ENCODE data around the gene ANKRD53.
A peak's percentile ranks its signal among the peaks of the same experiment; 100 is the strongest.

ANKRD53 gene

DNA sequence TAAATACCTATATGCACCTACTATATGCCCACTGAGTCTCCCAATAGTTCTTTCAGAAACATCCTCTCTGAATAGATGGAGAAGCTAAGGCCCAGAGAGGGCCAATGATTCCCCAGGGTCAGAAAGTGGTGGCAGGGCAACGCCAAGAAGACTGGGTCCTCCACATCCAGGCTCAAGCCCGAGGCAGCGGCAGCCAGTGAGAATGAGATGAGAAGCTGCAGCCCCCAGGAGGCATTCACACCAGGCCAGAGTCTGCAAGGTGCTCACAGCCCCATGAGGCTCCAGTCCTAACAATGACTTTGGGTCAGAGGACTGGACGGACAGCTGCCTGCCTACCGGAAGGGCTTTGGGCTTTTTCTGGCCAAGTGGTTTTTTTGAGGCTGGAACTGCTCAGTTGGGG lies 12.7 kb downstream of the ANKRD53 start:
- H3K27me3 ChIP-seq (ENCODE audit: low read length), result no peaks in the 10 kb centered on the region
- H3K9ac ChIP-seq (ENCODE audit: low read length), result no peak overlapping the region

DNA sequence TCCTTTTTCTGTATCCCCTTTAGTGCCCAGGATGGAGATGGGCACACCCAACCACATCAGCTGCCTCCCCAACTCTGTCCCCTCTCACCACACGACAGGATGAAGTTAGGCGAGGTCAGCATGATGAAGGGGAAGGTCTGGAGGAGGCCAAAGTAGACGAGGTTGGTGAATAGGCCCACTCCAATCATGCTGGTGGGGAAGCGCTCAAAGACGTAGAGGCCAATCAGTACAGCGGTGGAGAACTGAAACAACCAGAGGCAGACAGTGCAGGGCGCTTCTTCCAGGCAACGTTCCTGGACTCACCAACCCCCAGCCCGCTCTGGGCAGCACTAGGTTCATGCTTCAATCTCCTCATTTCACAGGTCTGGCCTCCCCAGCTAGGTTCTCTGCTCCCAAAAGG lies 13.3 kb downstream of the ANKRD53 start:
- no peak overlapping the region for H3K27ac ChIP-seq (ENCODE audit: low read depth, low read length)
- peaks cover 25% of the 10 kb centered on the region for H3K79me2 ChIP-seq (ENCODE audit: insufficient read depth, low read length)
- no peak overlapping the region for H2AFZ ChIP-seq (ENCODE audit: low read depth, low read length, severe bottlenecking)
- no peaks in the 10 kb centered on the region; the same call in 1 of the 2 replicates for H4K20me1 ChIP-seq (ENCODE audit: low read depth, low read length)
- no peaks in the 10 kb centered on the region for H3K27me3 ChIP-seq (ENCODE audit: low read length)
- no peak overlapping the region for H3K9ac ChIP-seq (ENCODE audit: low read length)
- H3K4me3 ChIP-seq (ENCODE audit: insufficient read depth, low read length, poor library complexity, severe bottlenecking), result no peak overlapping the region
- H3K9me3 ChIP-seq (ENCODE audit: insufficient read depth, low read length), result no peaks in the 10 kb centered on the region
- TF ChIP-seq, protein P1, sequence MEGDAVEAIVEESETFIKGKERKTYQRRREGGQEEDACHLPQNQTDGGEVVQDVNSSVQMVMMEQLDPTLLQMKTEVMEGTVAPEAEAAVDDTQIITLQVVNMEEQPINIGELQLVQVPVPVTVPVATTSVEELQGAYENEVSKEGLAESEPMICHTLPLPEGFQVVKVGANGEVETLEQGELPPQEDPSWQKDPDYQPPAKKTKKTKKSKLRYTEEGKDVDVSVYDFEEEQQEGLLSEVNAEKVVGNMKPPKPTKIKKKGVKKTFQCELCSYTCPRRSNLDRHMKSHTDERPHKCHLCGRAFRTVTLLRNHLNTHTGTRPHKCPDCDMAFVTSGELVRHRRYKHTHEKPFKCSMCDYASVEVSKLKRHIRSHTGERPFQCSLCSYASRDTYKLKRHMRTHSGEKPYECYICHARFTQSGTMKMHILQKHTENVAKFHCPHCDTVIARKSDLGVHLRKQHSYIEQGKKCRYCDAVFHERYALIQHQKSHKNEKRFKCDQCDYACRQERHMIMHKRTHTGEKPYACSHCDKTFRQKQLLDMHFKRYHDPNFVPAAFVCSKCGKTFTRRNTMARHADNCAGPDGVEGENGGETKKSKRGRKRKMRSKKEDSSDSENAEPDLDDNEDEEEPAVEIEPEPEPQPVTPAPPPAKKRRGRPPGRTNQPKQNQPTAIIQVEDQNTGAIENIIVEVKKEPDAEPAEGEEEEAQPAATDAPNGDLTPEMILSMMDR (IDR thresholded peaks at IDR 0.05; ENCODE audit: insufficient read depth, low read length, poor library complexity, severe bottlenecking), result no peak
- TF ChIP-seq EZH2phosphoT487 (conservative IDR thresholded peaks at IDR 0.05; ENCODE audit: low read length), result no peak
- no peaks in the 10 kb centered on the region for H3K36me3 ChIP-seq (ENCODE audit: low read length)
- H3K4me2 ChIP-seq (ENCODE audit: low read depth, low read length, poor library complexity, severe bottlenecking), result no peak overlapping the region
- H3F3A ChIP-seq (ENCODE audit: insufficient read depth), result 0 out of 2 replicates have a peak, but pooled peaks cover 4% of the 10 kb centered on the region
- no peaks in the 10 kb centered on the region for H3K9me2 ChIP-seq (replicated peaks; ENCODE audit: insufficient read depth, low read length)

More for the DNA sequence above, 12.7 kb downstream of the ANKRD53 start:
- Histone ChIP-seq H3K36me3 (ENCODE audit: low read length) (no peaks in the 10 kb centered on the region), H3K9me2 (replicated peaks; ENCODE audit: insufficient read depth, low read length) (no peaks in the 10 kb centered on the region), H3K9me3 (ENCODE audit: insufficient read depth, low read length) (no peaks in the 10 kb centered on the region), H3F3A (ENCODE audit: insufficient read depth) (0 out of 2 replicates have a peak, but pooled peaks cover 4% of the 10 kb centered on the region), H4K20me1 (ENCODE audit: low read depth, low read length) (no peaks in the 10 kb centered on the region; the same call in 1 of the 2 replicates), H3K27ac (ENCODE audit: low read depth, low read length) (no peak overlapping the region), H3K4me3 (ENCODE audit: insufficient read depth, low read length, poor library complexity, severe bottlenecking) (no peak overlapping the region), H3K79me2 (ENCODE audit: insufficient read depth, low read length) (peaks cover 25% of the 10 kb centered on the region), H3K4me2 (ENCODE audit: low read depth, low read length, poor library complexity, severe bottlenecking) (no peak overlapping the region), H2AFZ (ENCODE audit: low read depth, low read length, severe bottlenecking) (no peak overlapping the region)
- TF ChIP-seq, protein P1 (IDR thresholded peaks at IDR 0.05; ENCODE audit: insufficient read depth, low read length, poor library complexity, severe bottlenecking), result no peak
- TF ChIP-seq EZH2phosphoT487 (conservative IDR thresholded peaks at IDR 0.05; ENCODE audit: low read length), result no peak

DNA sequence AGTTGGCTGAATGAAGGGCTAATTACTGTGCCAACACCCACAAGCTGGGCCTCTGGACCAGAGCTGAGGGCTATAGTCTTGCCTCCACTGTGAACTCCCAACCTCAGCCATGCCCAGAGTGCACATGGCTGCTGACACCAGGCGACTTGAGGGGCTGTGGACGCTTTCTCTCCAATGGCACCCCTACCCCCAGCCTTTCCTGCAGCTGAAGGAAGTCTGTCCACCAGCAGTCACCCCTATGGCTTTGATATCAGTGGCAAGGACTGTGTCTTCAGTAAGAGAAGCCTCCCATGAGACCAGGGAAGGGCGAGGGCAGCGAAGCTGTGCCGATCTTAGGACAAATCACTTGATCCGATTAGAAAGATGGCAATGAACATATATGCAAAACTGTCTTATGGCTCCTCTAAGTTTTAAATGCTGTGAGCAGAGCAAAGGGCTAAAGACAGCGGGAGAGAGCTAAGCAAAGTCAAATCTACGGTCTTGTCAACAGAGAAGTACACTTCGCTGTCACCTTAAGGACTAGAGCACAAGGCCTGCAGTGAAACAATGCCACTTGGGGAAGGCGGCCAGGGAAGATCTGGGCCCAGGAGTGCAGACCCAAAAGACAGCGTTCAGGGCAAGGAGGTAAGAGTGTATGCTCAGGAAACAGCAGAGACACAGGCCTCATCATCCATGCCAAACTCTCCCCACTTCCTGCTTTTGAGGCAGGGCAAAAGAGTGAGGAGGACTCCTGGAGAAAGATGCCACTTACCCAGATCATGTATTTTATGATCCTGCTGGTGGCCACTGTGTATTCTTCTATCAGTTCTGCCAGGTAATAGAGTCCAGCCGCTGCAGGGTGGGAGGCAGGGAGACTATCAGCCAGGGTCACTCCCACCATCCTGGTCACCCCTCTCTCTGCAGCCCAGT lies 14.8 kb downstream of the ANKRD53 start:
- Histone ChIP-seq H3K9me3 (ENCODE audit: insufficient read depth, low read length) (no peaks in the 10 kb centered on the region), H3K4me2 (ENCODE audit: low read depth, low read length, poor library complexity, severe bottlenecking) (peak overlapping the region; percentile 74), H3K27me3 (ENCODE audit: low read length) (no peaks in the 10 kb centered on the region), H4K20me1 (ENCODE audit: low read depth, low read length) (no peaks in the 10 kb centered on the region; the same call in 1 of the 2 replicates), H3K36me3 (ENCODE audit: low read length) (no peaks in the 10 kb centered on the region), H3K4me3 (ENCODE audit: insufficient read depth, low read length, poor library complexity, severe bottlenecking) (peak overlapping the region; percentile 68), H3K9ac (ENCODE audit: low read length) (peak overlapping the region; percentile 91), H3K27ac (ENCODE audit: low read depth, low read length) (no peak overlapping the region), H3F3A (ENCODE audit: insufficient read depth) (0 out of 2 replicates have a peak, but pooled peaks cover 4% of the 10 kb centered on the region), H3K79me2 (ENCODE audit: insufficient read depth, low read length) (peaks cover 25% of the 10 kb centered on the region), H2AFZ (ENCODE audit: low read depth, low read length, severe bottlenecking) (no peak overlapping the region), H3K9me2 (replicated peaks; ENCODE audit: insufficient read depth, low read length) (no peaks in the 10 kb centered on the region)
- no peak for TF ChIP-seq EZH2phosphoT487 (conservative IDR thresholded peaks at IDR 0.05; ENCODE audit: low read length)
- TF ChIP-seq, protein P1 (IDR thresholded peaks at IDR 0.05; ENCODE audit: insufficient read depth, low read length, poor library complexity, severe bottlenecking), result no peak
